Measurements from ENCODE around the gene ADGRG1.
"Not testable (repeated sequence)": the region's sequence is repeated elsewhere in the genome, so short reads cannot be mapped to it uniquely, and the experiment has no call there.

ADGRG1 gene

GRCh38 chr16:57704011-57704904, 75.8 kb downstream of the ADGRG1 start:
- no peak for DNase-seq

- no peak for DNase-seq
Observed at GRCh38 chr16:57704905-57705852, 76.7 kb downstream of the ADGRG1 start.

GRCh38 chr16:57706717-57707116, 78.3 kb downstream of the ADGRG1 start:
- no peak for DNase-seq

GRCh38 chr16:57707331-57707730, 78.9 kb downstream of the ADGRG1 start:
- DNase-seq: no peak

GRCh38 chr16:57708168-57708567, 79.7 kb downstream of the ADGRG1 start:
- DNase-seq: no peak

GRCh38 chr16:57709663-57710062, 81.2 kb downstream of the ADGRG1 start:
- no peak for DNase-seq

- no peak for DNase-seq
Observed at GRCh38 chr16:57711346-57711745, 82.9 kb downstream of the ADGRG1 start.

GRCh38 chr16:57711993-57712392, 83.6 kb downstream of the ADGRG1 start:
- DNase-seq: no peak

- not testable (repeated sequence) for DNase-seq
Observed at GRCh38 chr16:57712569-57712968, 84.1 kb downstream of the ADGRG1 start.

GRCh38 chr16:57713596-57713995, 85.2 kb downstream of the ADGRG1 start:
- no peak for DNase-seq

GRCh38 chr16:57714047-57714446, 85.6 kb downstream of the ADGRG1 start:
- no peak for DNase-seq
